Liver (tissue), 9 donors: ENCODE data around the gene NAP1L4. TPM values are rescaled to one million over a fixed set of nuclear protein-coding genes. Genes with fewer than 3 reads are reported as not detected.

Experiments
- DNase-seq: peaks from one replicate; pipeline ENCODE4 v3.0.0-alpha.2; 2017; ENCODE audit warnings: low spot score
- H3K27ac ChIP-seq, 2 donors: one replicate each; pipeline ENCODE4 v1.7.0; 2013; ENCODE audit warnings: inconsistent platforms in 2 of 2, low read length in 2 of 2, control low read depth in 1 of 2, low read depth in 1 of 2, mild to moderate bottlenecking in 1 of 2
- H3K27me3 ChIP-seq, 4 donors: one replicate each; pipeline versions ENCODE4 v1.6.1 to v1.7.0; 2013; ENCODE audit warnings: low read length in 3 of 4, inconsistent platforms in 1 of 4, mild to moderate bottlenecking in 1 of 4, moderate library complexity in 1 of 4; ENCODE audit not compliant: control insufficient read depth in 4 of 4, insufficient read depth in 4 of 4
- H3K36me3 ChIP-seq, 4 donors: one replicate each; pipeline versions ENCODE4 v1.6.1 to v1.7.0; 2013; ENCODE audit warnings: low read length in 3 of 4, mild to moderate bottlenecking in 3 of 4, low read depth in 1 of 4, moderate library complexity in 1 of 4; ENCODE audit not compliant: control insufficient read depth in 4 of 4, insufficient read depth in 3 of 4
- H3K4me1 ChIP-seq, 4 donors: one replicate each; pipeline versions ENCODE4 v1.6.1 to v1.7.0; 2013; ENCODE audit warnings: low read length in 3 of 4, mild to moderate bottlenecking in 3 of 4, moderate library complexity in 1 of 4; ENCODE audit not compliant: control insufficient read depth in 4 of 4, insufficient read depth in 4 of 4
- H3K4me3 ChIP-seq, 3 donors: one replicate each; pipeline versions ENCODE4 v1.6.1 to v1.7.0; 2013; ENCODE audit warnings: low read length in 3 of 3, control low read depth in 1 of 3, low read depth in 1 of 3, mild to moderate bottlenecking in 1 of 3
- H3K9ac ChIP-seq, 2 donors: one replicate each; pipeline ENCODE4 v1.7.0; 2013; ENCODE audit warnings: low read length in 2 of 2, mild to moderate bottlenecking in 2 of 2, moderate library complexity in 2 of 2, control low read depth in 1 of 2, low read depth in 1 of 2
- H3K9me3 ChIP-seq, 4 donors: one replicate each; pipeline versions ENCODE4 v1.6.1 to v1.7.0; 2013; ENCODE audit warnings: low read length in 3 of 4; ENCODE audit not compliant: control insufficient read depth in 4 of 4
- CTCF ChIP-seq: fragments of 150-350 bp; IDR thresholded peaks from 2 replicates; pipeline ENCODE4 v1.5.1; 2017; ENCODE audit warnings: improper control_type of control experiment, low read depth, low read length; ENCODE audit not compliant: missing input control
- EGR1 ChIP-seq, 2 donors: IDR thresholded peaks; 2 replicates each; pipeline ENCODE4 v1.6.1; 2016 to 2018; ENCODE audit warnings: antibody characterized with exemption in 2 of 2, low read depth in 2 of 2
- FOXA1 ChIP-seq: IDR thresholded peaks from 2 replicates; pipeline ENCODE4 v1.6.1; 2016; ENCODE audit warnings: antibody characterized with exemption
- FOXA2 ChIP-seq: IDR thresholded peaks from 2 replicates; pipeline ENCODE4 v1.6.1; 2016; ENCODE audit warnings: antibody characterized with exemption
- GABPA ChIP-seq, 2 donors: IDR thresholded peaks in 1 of 2; conservative IDR thresholded peaks in 1 of 2; 2 replicates each; pipeline ENCODE4 v1.6.1; 2016; ENCODE audit warnings: antibody characterized with exemption in 2 of 2, mild to moderate bottlenecking in 1 of 2, moderate library complexity in 1 of 2
- HNF4A ChIP-seq, 2 donors: conservative IDR thresholded peaks; 2 replicates each; pipeline ENCODE4 v1.6.1; 2016; ENCODE audit warnings: antibody characterized with exemption in 2 of 2, mild to moderate bottlenecking in 2 of 2
- HNF4G ChIP-seq: IDR thresholded peaks from 2 replicates; pipeline ENCODE4 v1.6.1; 2016; ENCODE audit warnings: antibody characterized with exemption
- JUND ChIP-seq, 2 donors: IDR thresholded peaks; 2 replicates each; pipeline ENCODE4 v1.6.1; 2016; ENCODE audit warnings: antibody characterized with exemption in 2 of 2
- NR2F2 ChIP-seq: IDR thresholded peaks from 2 replicates; pipeline ENCODE4 v1.6.1; 2016; ENCODE audit warnings: antibody characterized with exemption
- RAD21 ChIP-seq, 2 donors: IDR thresholded peaks; 2 replicates each; pipeline ENCODE4 v1.6.1; 2016; ENCODE audit warnings: antibody characterized with exemption in 2 of 2, mild to moderate bottlenecking in 2 of 2
- REST ChIP-seq: IDR thresholded peaks from 2 replicates; pipeline ENCODE4 v1.6.1; 2016; ENCODE audit warnings: antibody characterized with exemption, mild to moderate bottlenecking
- RXRA ChIP-seq, 2 donors: IDR thresholded peaks; 2 replicates each; pipeline ENCODE4 v1.6.1; 2017 to 2018; ENCODE audit warnings: antibody characterized with exemption in 2 of 2, mild to moderate bottlenecking in 1 of 2
- SP1 ChIP-seq: IDR thresholded peaks from 2 replicates; pipeline ENCODE4 v1.6.1; 2018; ENCODE audit warnings: antibody characterized with exemption, mild to moderate bottlenecking
- TAF1 ChIP-seq: conservative IDR thresholded peaks from 2 replicates; pipeline ENCODE4 v1.6.1; 2016; ENCODE audit warnings: antibody characterized with exemption, mild to moderate bottlenecking
- YY1 ChIP-seq: IDR thresholded peaks from 2 replicates; pipeline ENCODE4 v1.6.1; 2016; ENCODE audit warnings: antibody characterized with exemption, mild to moderate bottlenecking
- ZBTB33 ChIP-seq: IDR thresholded peaks from 2 replicates; pipeline ENCODE4 v1.6.1; 2016; ENCODE audit warnings: antibody characterized with exemption
- WGBS: extraction: QIAGEN DNeasy Blood & Tissue Kit; methylation state at CpG from one replicate; pipeline ENCODE4 v1.1.7; 2013; 5-methylcytosine and 5-hydroxymethylcytosine counted together
- polyA plus RNA-seq, 2 donors: library from polyadenylated mRNA; stranded (reverse) in 1 of 2; unstranded in 1 of 2; fragments of 200-250 nt in 1 of 2; fragments of >200 nt in 1 of 2; fragmentation: Nextera tagmentation in 1 of 2; extraction: Ambion mirVana in 1 of 2; gene quantifications; one replicate each; pipeline versions ENCODE4 v1.2.1 to v1.2.3, GENCODE V29; 2013 to 2015
- total RNA-seq, 2 donors: library from RNA; depleted of rRNA; stranded (reverse); fragments of >200 nt; gene quantifications; one replicate each; pipeline ENCODE4 v1.2.3, GENCODE V29; 2014
- TF ChIP-seq, protein P1 (sequence below): IDR thresholded peaks from 2 replicates; pipeline ENCODE4 v1.6.1; 2016; ENCODE audit warnings: antibody characterized with exemption
- TF ChIP-seq, protein P2 (sequence below): IDR thresholded peaks from 2 replicates; pipeline ENCODE4 v1.6.1; 2016; ENCODE audit warnings: antibody characterized with exemption
- donor health status: healthy.
- donor health status: healthy.
- donor health status: healthy.
- donor health status: healthy.
- donor health status: healthy.

Gene NAP1L4
- total and polyA plus RNA-seq, 4 donors, result 33.2 to 110 (median 46.7) TPM

GRCh38 chr11:2995893-2996554, 3.9 kb upstream of the NAP1L4 start:
- Histone ChIP-seq H3K4me1 (peaks cover 7 to 20% (median 16%) of the 10 kb centered on the region in 4 donors), H3K9me3 (no peaks in the 10 kb centered on the region), H3K27ac (no peak overlapping the region), H3K27me3 (no peaks in the 10 kb centered on the region), H3K36me3 (peaks cover 0 to 3% (median 2%) of the 10 kb centered on the region in 4 donors), H3K9ac (no peak overlapping the region), H3K4me3 (no peak overlapping the region)
- DNase-seq, result no peak
- 90% methylated on average over 14 of the region's 14 CpGs for WGBS
- no peak for TF ChIP-seq RXRA (IDR thresholded peaks at IDR 0.05)
- TF ChIP-seq ZBTB33, result no peak
- no peak for TF ChIP-seq GABPA (IDR thresholded peaks at IDR 0.05 in 1 of 2, conservative IDR thresholded peaks at IDR 0.05 in 1 of 2)
- no peak for TF ChIP-seq HNF4G

DNA sequence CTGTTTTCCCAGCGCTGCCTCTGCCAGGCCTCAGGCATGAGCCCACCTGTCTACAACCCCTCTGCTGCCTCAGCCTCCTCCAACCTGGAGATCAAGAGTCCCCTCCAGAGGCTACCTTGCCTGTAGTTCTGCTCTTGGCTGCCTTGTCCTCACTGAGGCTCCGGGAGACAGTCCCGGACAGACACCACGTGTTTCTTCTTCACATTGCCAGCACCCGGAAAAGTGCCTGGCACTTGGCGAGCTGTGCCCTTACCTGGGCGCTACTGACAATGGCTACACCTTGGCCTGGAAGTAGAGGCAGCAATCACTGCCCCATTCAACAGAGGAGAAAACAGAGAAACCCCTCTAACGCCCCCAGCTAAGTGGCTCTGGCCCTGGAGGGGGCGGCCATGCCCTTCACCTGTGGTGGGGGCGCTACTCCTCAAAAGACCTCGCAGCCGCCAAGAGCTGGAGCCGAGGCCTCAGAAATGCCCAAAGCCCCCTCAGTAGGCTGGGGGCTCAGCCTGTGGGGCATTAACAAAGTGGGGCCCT, 3.0 kb upstream of the NAP1L4 start:
- 88% methylated on average over 13 of the region's 13 CpGs for WGBS

More for the DNA sequence above, 3.0 kb upstream of the NAP1L4 start:
- TF ChIP-seq, protein P1, sequence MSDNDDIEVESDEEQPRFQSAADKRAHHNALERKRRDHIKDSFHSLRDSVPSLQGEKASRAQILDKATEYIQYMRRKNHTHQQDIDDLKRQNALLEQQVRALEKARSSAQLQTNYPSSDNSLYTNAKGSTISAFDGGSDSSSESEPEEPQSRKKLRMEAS, result no peak
- TF ChIP-seq SP1 (no peak), YY1 (no peak), JUND (IDR thresholded peaks at IDR 0.05) (no peak), NR2F2 (no peak), HNF4A (conservative IDR thresholded peaks at IDR 0.05) (no peak), ZBTB33 (no peak), FOXA1 (no peak), RXRA (IDR thresholded peaks at IDR 0.05) (no peak), FOXA2 (no peak), EGR1 (IDR thresholded peaks at IDR 0.05; ENCODE audit: low read depth in 2 of 2) (no peak), REST (no peak), RAD21 (IDR thresholded peaks at IDR 0.05) (no peak), GABPA (IDR thresholded peaks at IDR 0.05 in 1 of 2, conservative IDR thresholded peaks at IDR 0.05 in 1 of 2) (no peak), HNF4G (no peak), TAF1 (no peak), CTCF (no peak)
- TF ChIP-seq, protein P2, sequence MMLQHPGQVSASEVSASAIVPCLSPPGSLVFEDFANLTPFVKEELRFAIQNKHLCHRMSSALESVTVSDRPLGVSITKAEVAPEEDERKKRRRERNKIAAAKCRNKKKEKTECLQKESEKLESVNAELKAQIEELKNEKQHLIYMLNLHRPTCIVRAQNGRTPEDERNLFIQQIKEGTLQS, result no peak
- no peak overlapping the region for H3K27ac ChIP-seq
- H3K9me3 ChIP-seq, result no peaks in the 10 kb centered on the region
- no peak overlapping the region for H3K9ac ChIP-seq
- no peak for DNase-seq
- H3K4me1 ChIP-seq, result peaks cover 5 to 19% (median 15%) of the 10 kb centered on the region in 4 donors
- H3K36me3 ChIP-seq, result peaks cover 0 to 1% (median 0%) of the 10 kb centered on the region in 4 donors
- no peak overlapping the region for H3K4me3 ChIP-seq
- H3K27me3 ChIP-seq, result no peaks in the 10 kb centered on the region
